ENCODE data around the gene LRIT3. TPM values are rescaled to one million over a fixed set of nuclear protein-coding genes. Genes with fewer than 3 reads are reported as not detected.
A peak's percentile ranks its signal among the peaks of the same experiment; 100 is the strongest.

Gene LRIT3
- total and polyA plus RNA-seq, 2 of the 13 experiments (the other 11 are each of a cell fraction or from before 2014, with no cell fraction given), result 0.03 TPM; not detected in 1

- TF ChIP-seq TFDP1 (CRISPR knock-in tag; IDR thresholded peaks at IDR 0.05; ENCODE audit: borderline replicate concordance) (peak; percentile 41; the same call in 1 of the 2 replicates), ZNF879 (CRISPR knock-in tag; IDR thresholded peaks at IDR 0.05) (no peak), RFX3 (CRISPR knock-in tag; IDR thresholded peaks at IDR 0.05) (peak; percentile 78), ZBTB2 (CRISPR knock-in tag; IDR thresholded peaks at IDR 0.05; ENCODE audit: low read depth) (0 out of 2 replicates have a peak, but pooled peaks have one; percentile 58), GATAD2A (CRISPR knock-in tag; IDR thresholded peaks at IDR 0.05) (peak; percentile 47; the same call in 1 of the 2 replicates), ZNF274 (CRISPR knock-in tag; IDR thresholded peaks at IDR 0.05) (peak; percentile 74; the same call in 1 of the 2 replicates), ZNF275 (CRISPR knock-in tag; IDR thresholded peaks at IDR 0.05; ENCODE audit: borderline replicate concordance) (0 out of 2 replicates have a peak, but pooled peaks have one; percentile 61), BORCS8-MEF2B (CRISPR knock-in tag; IDR thresholded peaks at IDR 0.05) (peak; percentile 52), MXI1 (IDR thresholded peaks at IDR 0.05; ENCODE audit: borderline replicate concordance, low read depth, low read length) (peak; percentile 98), MXD1 (CRISPR knock-in tag; IDR thresholded peaks at IDR 0.05) (peak; percentile 98; the same call in 1 of the 2 replicates), SIX4 (CRISPR knock-in tag; IDR thresholded peaks at IDR 0.05) (0 out of 2 replicates have a peak, but pooled peaks have one; percentile 37), ZBTB25 (CRISPR knock-in tag; IDR thresholded peaks at IDR 0.05) (peak; percentile 70), ZMAT3 (CRISPR knock-in tag; conservative IDR thresholded peaks at IDR 0.05) (peak; percentile 70; the same call in 1 of the 2 replicates), ZNF292 (CRISPR knock-in tag; IDR thresholded peaks at IDR 0.05; ENCODE audit: borderline replicate concordance, low read depth) (0 out of 2 replicates have a peak, but pooled peaks have one; percentile 18), YY1 (IDR thresholded peaks at IDR 0.05; ENCODE audit: insufficient read depth, insufficient replicate concordance, low read depth, low read length) (peak; percentile 42), REL (CRISPR knock-in tag; conservative IDR thresholded peaks at IDR 0.05) (0 out of 2 replicates have a peak, but pooled peaks have one; percentile 42), ZNF317 (CRISPR knock-in tag; IDR thresholded peaks at IDR 0.05) (peak; percentile 62; the same call in 1 of the 2 replicates), ZNF451 (CRISPR knock-in tag; IDR thresholded peaks at IDR 0.05) (no peak), EHMT2 (IDR thresholded peaks at IDR 0.05; ENCODE audit: borderline replicate concordance, low read depth, low read length) (no peak), ZNF136 (CRISPR knock-in tag; IDR thresholded peaks at IDR 0.05; ENCODE audit: low read depth) (peak; percentile 59; the same call in 1 of the 2 replicates), TCF7 (IDR thresholded peaks at IDR 0.05; ENCODE audit: low read depth) (0 out of 2 replicates have a peak, but pooled peaks have one; percentile 3)
Measured at GRCh38 chr4:109815151-109816081, 32.5 kb upstream of the LRIT3 start, which contains the start of gene GAR1 (continued).

Data from HepG2 (cell line).